Occipital lobe (tissue), 2 donors: ENCODE measurements around the gene CTBP2. TPM values are rescaled to one million over a fixed set of nuclear protein-coding genes. Genes with fewer than 3 reads are reported as not detected.

Experiments
- DNase-seq: peaks from one replicate; lab custom pipeline; 2025; lab: John Stamatoyannopoulos, UW
- total RNA-seq: library from RNA; depleted of rRNA; stranded (reverse); fragments of >200 nt; gene quantifications from one replicate; pipeline ENCODE4 v1.2.3, GENCODE V29; 2014

The CTBP2 gene
- total RNA-seq, result 52.9 TPM

DNA sequence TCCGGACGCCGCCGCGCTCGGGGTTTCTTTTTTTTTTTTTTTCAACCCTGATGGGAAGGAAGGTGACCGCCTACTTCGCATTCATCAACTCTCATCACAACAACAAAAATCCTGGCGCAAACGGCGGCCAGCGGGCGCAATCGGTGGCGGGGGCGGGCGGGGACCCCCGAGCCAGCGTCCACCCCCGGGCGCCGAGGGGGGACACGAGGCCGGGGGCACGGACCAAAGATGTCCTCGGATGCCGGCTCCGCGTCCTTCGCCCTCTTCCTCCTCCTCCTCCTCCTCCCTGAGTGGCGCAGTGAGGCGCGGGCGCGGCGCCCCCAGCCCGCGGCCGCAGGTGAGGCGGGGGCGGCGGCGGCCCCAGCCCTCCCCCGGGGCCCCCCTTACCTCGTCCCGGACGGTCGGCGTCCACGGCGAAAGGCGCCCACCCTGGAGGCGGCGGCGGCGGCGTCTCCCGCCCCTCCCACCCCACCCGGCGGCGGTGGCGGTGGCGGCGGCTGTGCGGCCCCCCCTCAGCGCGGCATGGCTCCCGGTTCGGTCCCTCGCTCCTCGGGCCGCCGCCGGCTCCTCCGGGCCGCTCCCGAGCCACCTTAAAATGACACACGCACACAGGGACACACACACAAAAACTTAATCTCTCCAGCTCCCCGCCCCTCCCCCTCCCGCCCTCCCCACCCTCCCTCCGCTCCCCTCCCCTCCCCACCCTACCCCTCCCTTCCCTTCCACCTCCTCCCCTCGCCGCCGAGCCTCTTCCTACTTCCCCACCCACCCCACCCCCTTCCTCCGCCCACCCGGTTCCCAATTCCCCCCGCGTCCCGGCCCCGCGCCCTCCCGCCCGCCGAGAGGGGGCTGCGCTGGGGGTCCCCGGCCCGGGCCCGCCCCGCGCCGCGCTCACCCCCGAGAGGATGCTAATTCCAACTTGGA lies at the start of gene CTBP2:
CTBP2 (minus strand) TSS at position 632 of the 924 bp plus-strand sequence.
- no peak for DNase-seq

DNA sequence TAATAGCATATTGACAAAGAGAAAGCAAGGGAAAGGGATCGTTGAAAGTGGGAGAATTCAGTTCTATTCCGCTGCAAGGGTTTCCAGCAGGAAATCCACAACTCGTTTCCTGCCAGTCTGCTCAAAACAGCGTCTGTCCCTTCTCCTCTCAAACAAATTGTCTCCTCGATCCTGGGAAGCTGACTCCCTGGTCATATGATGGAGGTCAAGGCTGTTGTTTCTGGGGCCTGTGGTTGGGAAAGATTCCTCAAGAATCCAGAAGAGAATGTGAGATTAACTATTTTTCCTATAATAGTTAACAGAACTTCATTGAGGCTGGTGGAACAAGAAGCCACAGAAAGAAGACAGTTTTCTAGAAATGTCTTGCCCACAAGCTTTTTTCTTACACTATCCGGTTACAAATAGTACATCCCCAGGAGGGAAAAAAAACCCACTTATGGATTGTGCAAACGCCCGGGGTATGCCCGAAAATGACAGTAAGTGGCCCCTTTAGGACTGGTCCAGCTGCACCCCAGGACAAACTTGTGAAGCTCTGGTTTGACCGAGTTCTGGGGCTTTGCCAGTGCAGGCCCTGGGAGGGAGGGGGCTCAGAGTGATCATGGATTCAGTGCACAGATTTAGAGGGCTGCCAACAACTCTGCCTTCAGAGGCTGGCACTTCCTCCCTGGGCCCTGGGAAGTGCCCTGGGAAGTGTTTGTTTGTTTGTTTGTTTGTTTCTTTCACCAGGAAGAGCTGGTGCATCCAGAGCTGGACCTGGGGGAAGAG lies 49.4 kb upstream of the CTBP2 start:
- DNase-seq, result no peak

GRCh38 chr10:125208854-125209565 lies 48.6 kb upstream of the CTBP2 start:
- DNase-seq, result no peak

DNA sequence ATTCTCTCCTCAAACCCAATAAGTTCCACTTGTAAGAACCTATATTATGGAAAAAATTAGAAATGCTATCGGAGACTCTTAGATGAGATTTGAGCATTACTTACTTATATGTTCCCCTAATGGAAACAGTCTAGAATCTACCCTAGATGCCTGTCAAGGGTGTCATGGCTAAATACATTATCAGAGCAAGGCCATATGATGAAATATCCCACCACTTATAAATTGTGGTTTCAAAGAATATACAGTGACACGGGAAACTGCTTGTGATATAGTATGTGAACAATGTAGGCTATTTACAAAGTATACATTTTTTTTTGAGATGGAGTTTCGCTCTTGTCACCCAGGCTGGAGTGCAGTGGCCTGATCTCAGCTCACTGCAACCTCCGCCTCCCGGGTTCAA lies 46.3 kb upstream of the CTBP2 start:
- DNase-seq, result no peak

DNA sequence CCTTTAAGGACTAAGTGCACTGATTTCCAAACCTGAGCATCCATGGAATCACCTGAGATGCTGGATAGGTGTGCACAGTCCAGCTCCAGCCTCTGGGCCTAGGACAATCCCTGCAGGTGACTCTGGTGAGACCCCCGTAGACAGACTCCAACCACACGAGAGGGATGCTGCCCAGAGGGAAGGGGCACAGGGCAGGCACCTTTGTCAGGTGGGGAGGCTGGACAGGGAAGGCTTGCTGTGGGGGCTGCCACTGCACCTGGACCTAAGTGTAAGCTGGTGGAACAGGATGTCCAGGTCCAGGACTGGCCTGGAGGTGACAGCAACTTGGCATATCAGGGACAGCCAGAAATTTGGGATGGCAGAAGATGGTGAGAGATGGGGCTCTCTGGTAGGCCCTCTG lies 45.1 kb upstream of the CTBP2 start:
- no peak for DNase-seq

DNA sequence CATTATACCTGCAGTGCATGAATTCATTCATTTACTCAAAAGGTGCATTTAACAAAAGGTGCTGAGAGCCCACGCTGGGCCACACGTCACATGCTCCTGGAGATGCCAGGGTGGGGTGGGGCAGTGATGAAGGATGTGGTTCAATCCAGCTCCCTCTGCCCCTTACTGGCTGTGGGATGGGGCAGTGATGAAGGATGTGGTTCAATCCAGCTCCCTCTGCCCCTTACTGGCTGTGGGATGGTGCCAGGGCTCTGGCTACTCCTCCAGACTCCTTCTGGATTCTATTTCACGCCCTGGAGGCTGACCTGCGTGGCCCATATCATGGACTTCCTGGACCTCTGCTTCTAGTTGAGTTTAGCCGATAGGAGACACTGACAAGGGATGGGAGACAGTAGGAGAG lies 44.0 kb upstream of the CTBP2 start:
- DNase-seq, result no peak

GRCh38 chr10:125203186-125203800 lies 42.9 kb upstream of the CTBP2 start:
- no peak for DNase-seq

DNA sequence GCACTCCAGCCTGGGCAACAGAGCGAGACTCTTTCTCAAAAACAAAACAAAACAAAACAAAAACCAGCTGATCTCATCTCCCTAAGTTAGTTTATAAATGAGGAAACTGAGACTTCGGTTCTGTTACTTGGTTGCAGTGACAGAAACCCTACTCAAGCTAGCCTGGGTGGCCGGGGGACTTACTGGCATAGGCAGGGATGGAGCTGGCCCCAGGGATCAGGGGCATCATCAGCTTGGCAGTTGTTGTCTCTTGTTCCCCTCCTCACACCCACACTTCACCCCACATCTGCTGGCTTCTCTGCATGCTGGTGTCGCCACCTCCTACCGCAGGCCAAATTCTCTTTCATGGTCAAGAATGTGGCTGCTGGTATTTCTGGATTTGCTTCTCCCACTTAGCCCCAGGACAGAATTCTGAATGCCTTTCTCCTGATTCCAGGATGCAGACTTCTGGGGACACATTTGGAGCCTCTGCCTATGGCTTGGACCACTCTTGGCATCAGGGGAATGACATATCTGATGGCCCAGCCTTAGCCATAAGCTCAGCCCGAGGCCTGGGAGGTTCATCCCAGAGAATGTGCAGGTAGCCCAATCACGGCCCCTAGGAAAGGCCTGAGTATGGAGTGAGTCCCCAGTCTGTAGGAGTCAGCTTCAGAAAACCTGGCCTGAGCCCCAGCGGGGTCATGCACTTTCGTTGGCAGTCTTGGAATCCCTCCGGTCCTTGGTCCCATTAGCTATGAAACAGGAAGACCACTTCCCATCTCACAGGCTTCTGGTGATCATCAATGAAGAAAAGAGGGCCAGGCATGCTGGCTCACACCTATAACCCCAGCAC lies 41.6 kb upstream of the CTBP2 start:
- no peak for DNase-seq

DNA sequence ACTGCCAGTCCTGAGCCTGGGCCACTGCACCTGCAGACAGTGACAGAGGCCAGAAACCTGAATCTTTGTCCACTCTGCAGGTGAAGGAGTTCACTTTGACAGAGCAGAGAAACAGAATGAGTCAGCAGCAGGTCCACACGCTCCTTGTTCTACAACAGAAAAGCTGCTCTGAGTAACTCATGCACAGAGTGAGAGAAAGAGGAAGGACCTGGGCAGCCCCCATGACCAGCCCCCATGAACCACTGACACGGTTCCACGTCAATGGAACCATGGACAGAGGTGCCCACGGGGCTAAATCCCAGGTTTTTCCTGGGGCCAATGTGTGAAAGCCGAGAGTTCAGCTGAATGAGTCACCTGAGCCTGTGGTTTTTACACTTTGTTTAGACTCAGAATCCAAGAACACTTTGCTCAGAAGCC lies 40.8 kb upstream of the CTBP2 start:
- no peak for DNase-seq

- no peak for DNase-seq
Observed at GRCh38 chr10:125200396-125200795, 40.0 kb upstream of the CTBP2 start.

DNA sequence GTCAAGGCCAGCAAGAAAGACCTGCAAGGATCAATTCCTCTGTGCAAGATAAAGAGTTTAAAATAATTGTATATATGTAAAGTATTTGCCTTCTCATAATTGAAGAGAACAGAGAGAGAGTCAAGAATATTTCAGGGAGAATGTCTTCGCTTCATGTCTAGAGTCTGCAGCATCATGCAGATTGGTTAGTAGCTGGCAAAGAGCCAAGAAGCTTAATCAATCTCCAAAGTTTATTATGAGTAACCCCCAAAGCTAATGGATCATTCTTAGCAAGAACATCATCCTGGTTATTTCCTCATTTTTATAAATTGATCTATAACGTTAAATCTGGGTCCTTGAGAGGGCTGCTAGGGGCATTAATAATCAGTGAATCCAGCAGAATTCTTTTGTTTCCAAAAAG lies 38.9 kb upstream of the CTBP2 start:
- no peak for DNase-seq

DNA sequence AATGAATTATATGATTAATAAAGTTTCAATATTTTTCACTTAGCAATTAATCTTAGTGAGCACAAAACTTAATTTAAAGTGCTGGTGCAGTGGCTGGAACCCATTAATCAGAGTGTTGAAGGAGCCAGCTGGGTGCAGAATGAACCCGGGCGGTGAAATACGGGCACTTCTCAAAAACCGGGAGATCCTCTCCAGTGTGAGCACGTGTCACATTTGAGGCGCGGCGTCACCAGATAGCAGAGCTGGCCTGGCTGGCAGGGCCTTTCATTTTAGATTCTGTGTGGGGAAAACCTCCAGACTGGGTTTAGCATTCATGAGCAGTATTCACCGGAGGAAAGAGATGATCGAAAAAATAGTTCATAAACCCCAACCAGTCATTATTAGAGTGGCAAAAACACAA lies 34.5 kb upstream of the CTBP2 start:
- no peak for DNase-seq

DNA sequence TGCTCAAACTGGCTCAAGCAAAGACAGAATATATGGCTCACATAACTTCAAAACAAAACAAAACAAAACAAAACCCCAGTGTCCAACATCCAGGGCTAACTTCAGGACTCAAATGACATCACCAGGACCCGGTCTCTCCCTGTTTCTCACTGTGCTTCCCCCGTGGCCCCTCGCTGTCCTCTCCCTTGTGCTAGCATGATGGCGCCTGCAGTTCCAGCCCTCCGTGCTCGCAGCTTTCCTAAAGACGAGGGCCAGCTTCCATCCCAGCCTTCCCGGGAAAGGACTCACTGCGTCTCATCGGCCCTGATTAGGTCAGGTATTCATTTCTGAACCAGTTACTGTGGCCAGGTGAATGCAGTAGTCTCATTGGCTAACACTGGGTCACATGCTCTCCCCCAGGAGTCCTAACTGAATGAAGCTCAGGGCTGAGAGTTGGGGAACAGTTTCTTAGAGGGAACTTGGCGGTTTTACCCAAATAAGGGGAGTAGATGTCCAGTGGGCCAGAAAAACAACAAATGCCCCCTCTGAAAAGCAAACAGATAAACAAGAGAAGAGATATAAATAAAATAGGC lies 33.0 kb upstream of the CTBP2 start:
- DNase-seq, result no peak

- DNase-seq, result no peak
Observed at GRCh38 chr10:125192620-125193019, 32.3 kb upstream of the CTBP2 start.

- DNase-seq, result no peak
Observed at GRCh38 chr10:125192005-125192404, 31.6 kb upstream of the CTBP2 start.

DNA sequence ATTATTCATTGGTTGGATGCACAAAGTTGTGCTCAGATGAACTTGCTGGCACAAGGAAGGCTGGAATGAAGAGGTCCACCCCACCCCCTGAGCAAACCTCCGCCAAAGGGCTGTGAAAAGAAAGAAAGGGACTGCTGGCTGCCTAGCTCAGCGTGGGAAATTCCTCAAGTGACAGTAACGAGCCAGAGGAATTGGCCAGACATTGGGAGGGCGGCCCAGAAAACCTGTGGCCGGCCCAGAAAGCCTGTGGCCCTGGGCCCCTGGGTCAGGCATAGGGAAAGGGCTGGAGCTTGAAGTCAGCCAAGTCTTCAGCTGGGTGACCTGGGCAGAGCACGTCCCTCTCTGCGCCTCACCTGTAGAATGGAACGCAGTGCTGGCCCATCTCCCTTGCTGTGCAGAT lies 30.6 kb upstream of the CTBP2 start:
- DNase-seq, result peak; percentile 6

- DNase-seq, result no peak
Observed at GRCh38 chr10:125190414-125190813, 30.1 kb upstream of the CTBP2 start.

DNA sequence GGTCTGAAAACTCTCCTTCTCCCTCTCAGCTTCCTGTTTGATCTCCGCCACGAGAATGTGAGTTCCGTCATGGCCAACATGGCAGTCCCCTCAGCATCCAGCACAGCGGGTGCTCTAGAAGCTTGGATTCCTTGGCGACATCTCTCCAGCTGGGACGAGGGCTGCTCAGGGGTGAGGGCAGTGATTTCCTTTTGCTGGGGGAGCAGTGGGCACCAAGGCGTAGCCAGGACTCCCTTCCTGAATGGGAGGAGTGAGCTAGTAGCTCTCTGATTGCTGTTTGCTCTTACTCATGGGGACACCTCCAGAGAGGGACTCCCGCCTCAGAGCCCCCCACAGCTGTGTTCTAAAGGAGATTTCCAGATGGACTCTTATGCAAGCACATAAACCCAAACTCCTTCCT lies 28.8 kb upstream of the CTBP2 start:
- DNase-seq, result no peak

DNA sequence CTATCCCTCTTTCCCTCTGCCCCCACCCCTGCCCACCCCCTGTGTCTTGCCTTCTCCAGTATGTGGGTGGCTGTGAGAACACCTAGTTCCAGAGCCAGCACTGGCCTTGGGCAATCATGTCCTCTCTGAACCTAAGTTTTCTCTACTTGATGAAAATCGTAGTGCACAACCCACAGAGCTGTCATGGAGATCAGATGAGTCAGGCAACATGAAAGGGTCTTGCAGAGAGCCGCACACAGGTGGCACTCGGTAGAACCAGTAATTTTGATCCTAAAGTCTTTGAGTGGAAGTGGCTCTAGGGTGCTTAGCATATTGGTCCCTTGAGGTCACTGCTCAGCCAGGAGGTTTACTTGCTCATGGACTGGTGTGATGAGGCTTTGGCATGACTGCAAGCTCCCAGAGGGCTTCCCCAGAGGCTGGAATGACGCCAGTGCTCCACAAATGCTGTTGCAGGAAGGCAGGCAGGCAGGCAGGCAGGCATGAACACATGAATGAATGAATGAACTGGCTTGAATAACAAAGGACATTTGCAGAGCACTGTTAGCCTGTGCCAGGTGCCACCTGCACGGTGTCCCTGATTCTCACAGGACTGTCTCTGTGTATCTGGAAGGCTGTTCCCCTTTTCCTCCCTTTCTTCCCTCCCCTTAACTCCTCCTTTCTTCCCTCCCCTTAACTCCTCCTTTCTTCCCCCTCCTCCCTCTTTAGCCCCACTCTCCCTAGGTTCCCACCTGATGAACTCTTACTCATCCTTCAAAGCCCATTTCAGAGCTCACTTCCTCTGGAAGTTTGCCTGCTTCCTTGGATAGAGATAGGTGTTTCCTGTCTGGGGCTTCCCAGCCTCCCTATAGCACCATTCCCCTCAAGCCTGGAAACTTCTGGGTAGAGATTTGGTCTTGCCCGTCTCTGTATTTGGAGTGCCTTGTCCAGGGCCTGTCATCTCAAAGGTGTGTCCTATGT lies 27.2 kb upstream of the CTBP2 start:
- no peak for DNase-seq
